Osteoblast (primary cell): Measurements from ENCODE around the gene PHF24. TPM values are rescaled to one million over a fixed set of nuclear protein-coding genes. Genes with fewer than 3 reads are reported as not detected.

Source experiments
- DNase-seq: peaks from one replicate; pipeline ENCODE4 v3.0.0; 2011; ENCODE audit warnings: low spot score, mixed read lengths; ENCODE audit not compliant: insufficient read length; ENCODE audit errors: missing footprints
- H2AFZ ChIP-seq: 2 replicates; pipeline ENCODE4 v1.6.0; 2011; ENCODE audit warnings: mild to moderate bottlenecking, low read length
- H3K27ac ChIP-seq: 2 replicates; pipeline ENCODE4 v1.5.1; 2011; ENCODE audit warnings: mild to moderate bottlenecking, low read depth, low read length, moderate library complexity
- H3K27me3 ChIP-seq: 2 replicates; pipeline ENCODE4 v1.6.0; 2012; ENCODE audit warnings: mild to moderate bottlenecking, control low read depth, inconsistent platforms, low read length, moderate library complexity; ENCODE audit not compliant: insufficient read depth
- H3K36me3 ChIP-seq: 2 replicates; pipeline ENCODE4 v1.5.1; 2011; ENCODE audit warnings: mild to moderate bottlenecking, low read length, control low read depth, moderate library complexity; ENCODE audit not compliant: insufficient read depth
- H3K4me1 ChIP-seq: 2 replicates; pipeline ENCODE4 v1.5.1; 2011; ENCODE audit warnings: mild to moderate bottlenecking, low read length, control low read depth, moderate library complexity; ENCODE audit not compliant: insufficient read depth
- H3K4me2 ChIP-seq: 2 replicates; pipeline ENCODE4 v1.6.0; 2011; ENCODE audit warnings: mild to moderate bottlenecking, low read length; ENCODE audit not compliant: insufficient read depth
- H3K4me3 ChIP-seq: fragments of 200-600 bp; sonication (generic); 3 replicates; pipeline ENCODE4 v1.5.1; 2012; ENCODE audit warnings: mild to moderate bottlenecking, low read length, inconsistent platforms; ENCODE audit not compliant: insufficient read depth
- H3K79me2 ChIP-seq: 2 replicates; pipeline ENCODE4 v1.6.0; 2012; ENCODE audit warnings: mild to moderate bottlenecking, low read length, control low read depth, inconsistent platforms; ENCODE audit not compliant: insufficient read depth
- H3K9me3 ChIP-seq: 2 replicates; pipeline ENCODE4 v1.5.1; 2011; ENCODE audit warnings: low read depth, low read length, control low read depth
- H4K20me1 ChIP-seq: 2 replicates; pipeline ENCODE4 v1.6.0; 2012; ENCODE audit warnings: mild to moderate bottlenecking, low read length, control low read depth; ENCODE audit not compliant: insufficient read depth
- total RNA-seq: library from RNA; depleted of rRNA; stranded (reverse); fragments of >200 nt; gene quantifications from 2 replicates; pipeline ENCODE4 v1.2.3, GENCODE V29; 2012
- TF ChIP-seq, protein P1 (sequence below): IDR thresholded peaks from 2 replicates; pipeline ENCODE4 v1.5.1; 2011; ENCODE audit warnings: mild to moderate bottlenecking, low read depth, low read length, moderate library complexity; ENCODE audit errors: extremely low read depth

Gene PHF24
- total RNA-seq, 1 donor: not detected

DNA sequence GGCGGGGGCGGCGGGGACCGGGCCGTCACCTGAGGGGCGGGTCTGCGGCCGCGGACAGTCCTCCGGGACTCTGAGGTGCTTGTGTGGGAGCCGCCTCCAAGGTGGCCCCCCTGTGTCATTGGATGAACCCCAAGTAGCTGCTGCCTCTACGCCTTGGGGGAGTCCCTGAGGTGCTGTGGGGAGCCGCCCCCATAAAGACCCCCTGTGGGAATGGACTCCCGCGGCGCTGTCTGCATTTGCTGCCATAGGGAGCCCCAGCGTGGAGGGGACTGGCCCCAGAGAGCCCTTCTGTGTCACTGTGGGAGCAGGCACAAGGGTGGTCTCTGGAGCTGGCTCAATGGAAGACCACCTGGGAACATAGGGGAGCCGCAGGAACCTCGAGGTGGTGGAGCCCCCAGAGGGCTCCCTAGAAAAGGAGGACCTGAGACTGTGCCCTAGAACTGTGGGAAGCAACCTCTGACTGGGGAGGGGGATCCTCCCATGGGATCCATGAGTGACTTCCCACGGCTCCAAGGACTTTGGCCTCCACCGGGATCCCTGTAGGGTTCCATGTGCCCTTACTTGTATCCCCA lies 412 bp downstream of the PHF24 start:
- no peak for DNase-seq
- H2AFZ ChIP-seq: no peak overlapping the region
- H3K36me3 ChIP-seq: no peaks in the 10 kb centered on the region
- H3K9me3 ChIP-seq: no peaks in the 10 kb centered on the region
- TF ChIP-seq, protein P1, sequence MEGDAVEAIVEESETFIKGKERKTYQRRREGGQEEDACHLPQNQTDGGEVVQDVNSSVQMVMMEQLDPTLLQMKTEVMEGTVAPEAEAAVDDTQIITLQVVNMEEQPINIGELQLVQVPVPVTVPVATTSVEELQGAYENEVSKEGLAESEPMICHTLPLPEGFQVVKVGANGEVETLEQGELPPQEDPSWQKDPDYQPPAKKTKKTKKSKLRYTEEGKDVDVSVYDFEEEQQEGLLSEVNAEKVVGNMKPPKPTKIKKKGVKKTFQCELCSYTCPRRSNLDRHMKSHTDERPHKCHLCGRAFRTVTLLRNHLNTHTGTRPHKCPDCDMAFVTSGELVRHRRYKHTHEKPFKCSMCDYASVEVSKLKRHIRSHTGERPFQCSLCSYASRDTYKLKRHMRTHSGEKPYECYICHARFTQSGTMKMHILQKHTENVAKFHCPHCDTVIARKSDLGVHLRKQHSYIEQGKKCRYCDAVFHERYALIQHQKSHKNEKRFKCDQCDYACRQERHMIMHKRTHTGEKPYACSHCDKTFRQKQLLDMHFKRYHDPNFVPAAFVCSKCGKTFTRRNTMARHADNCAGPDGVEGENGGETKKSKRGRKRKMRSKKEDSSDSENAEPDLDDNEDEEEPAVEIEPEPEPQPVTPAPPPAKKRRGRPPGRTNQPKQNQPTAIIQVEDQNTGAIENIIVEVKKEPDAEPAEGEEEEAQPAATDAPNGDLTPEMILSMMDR: no peak
- no peaks in the 10 kb centered on the region for H4K20me1 ChIP-seq
- H3K4me2 ChIP-seq: no peak overlapping the region
- H3K79me2 ChIP-seq: no peaks in the 10 kb centered on the region
- H3K4me3 ChIP-seq: no peak overlapping the region
- H3K27me3 ChIP-seq: peaks cover 67% of the 10 kb centered on the region
- peaks cover 6% of the 10 kb centered on the region for H3K4me1 ChIP-seq
- H3K27ac ChIP-seq: no peak overlapping the region

DNA sequence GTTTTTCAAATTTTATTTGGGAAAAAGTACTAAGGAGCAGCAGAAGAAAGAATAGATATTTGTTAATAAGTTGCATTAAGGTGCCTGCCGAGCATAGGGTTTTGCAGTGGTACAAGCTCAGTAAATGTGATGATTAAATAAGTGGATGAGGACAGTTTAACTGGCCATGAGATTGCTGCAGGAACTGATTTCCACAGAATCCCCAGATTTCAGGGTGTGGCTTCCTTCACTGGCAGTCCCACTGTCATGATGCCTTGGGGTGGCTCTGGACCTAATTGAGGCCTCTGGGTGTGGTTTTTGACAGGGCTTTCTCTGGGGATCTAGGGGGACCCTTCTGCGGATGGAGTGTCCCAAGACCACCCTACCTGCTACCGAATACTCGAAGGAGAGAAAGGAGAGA lies 1.4 kb downstream of the PHF24 start:
- Histone ChIP-seq H3K9me3 (no peaks in the 10 kb centered on the region), H2AFZ (no peak overlapping the region)

DNA sequence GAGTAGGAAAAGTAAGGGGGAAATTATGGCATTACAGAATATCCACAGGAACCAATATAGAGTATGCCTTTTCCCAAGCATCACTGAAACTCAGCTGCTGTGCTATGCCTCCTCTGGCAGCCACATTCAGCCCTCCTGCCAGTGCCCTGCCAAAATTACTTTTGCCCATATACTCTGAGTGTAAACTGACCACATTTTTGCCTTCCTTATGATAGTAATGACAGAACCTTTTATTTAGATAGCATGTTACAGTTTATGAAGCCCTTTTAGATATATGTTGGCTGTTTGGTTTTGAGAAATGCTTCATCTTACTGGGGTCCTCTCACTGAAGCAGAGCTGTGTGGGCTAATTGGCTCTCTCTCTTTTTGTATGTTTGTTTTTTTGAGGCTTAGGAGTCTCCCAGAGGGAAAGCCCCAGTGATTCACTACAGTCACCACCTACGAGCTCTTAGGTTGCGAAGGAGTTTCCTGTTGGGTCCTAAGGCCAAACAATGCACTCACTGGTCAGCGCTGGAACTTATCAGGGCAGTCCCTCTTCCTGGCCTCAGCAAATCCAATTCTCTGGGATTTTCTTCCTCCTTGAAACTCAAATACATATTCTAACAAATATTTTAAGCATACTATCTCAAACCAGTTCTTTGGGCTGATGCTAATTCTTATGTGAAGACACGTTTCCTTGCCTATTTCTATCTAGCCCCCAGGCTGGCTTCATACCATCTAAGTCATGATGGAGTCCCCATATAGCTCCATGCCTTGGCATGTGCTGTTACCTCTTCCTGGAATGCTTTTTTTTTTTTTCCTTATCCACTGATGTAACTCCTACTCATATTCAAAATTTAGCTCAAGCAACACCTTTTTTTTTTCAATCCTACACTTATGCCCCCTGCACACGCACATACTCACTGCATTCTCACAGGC lies 3.7 kb downstream of the PHF24 start:
- H2AFZ ChIP-seq: no peak overlapping the region
- no peaks in the 10 kb centered on the region for H3K36me3 ChIP-seq
- no peaks in the 10 kb centered on the region for H3K79me2 ChIP-seq
- H3K9me3 ChIP-seq: no peaks in the 10 kb centered on the region
- no peak overlapping the region for H3K4me3 ChIP-seq
- TF ChIP-seq, protein P1: no peak
- H3K4me2 ChIP-seq: no peak overlapping the region
- peaks cover 81% of the 10 kb centered on the region for H3K27me3 ChIP-seq
- no peak for DNase-seq
- no peak overlapping the region for H3K27ac ChIP-seq
- peaks cover 6% of the 10 kb centered on the region for H3K4me1 ChIP-seq
- H4K20me1 ChIP-seq: no peaks in the 10 kb centered on the region

More for the DNA sequence above, 1.4 kb downstream of the PHF24 start:
- Histone ChIP-seq H3K36me3 (no peaks in the 10 kb centered on the region), H3K27ac (no peak overlapping the region), H3K4me1 (peaks cover 6% of the 10 kb centered on the region), H3K79me2 (no peaks in the 10 kb centered on the region), H3K27me3 (peaks cover 76% of the 10 kb centered on the region), H4K20me1 (no peaks in the 10 kb centered on the region), H3K4me3 (no peak overlapping the region), H3K4me2 (no peak overlapping the region)
- no peak for DNase-seq
- TF ChIP-seq, protein P1: no peak

DNA sequence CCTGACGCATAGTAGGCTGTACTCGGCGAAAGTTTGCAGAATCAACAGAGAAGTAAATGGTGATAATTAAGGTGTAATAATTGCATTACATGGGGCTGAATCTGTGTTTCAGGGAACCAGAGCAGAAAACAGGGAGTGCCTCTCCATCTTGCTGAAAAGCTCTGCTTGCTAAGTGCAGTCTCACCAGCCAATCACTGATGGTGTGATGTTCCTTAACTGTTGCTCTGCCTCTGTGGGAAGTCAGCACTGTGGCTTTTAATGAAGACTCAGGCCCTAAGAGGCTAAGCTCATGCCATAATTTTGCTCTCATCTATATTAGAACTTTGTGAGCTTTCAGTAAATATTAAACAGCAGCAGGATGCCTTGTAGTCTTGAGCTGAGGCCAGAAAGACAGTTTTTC lies 4.5 kb downstream of the PHF24 start:
- Histone ChIP-seq H3K27ac (no peak overlapping the region), H3K9me3 (no peaks in the 10 kb centered on the region), H3K36me3 (no peaks in the 10 kb centered on the region), H3K4me2 (no peak overlapping the region), H4K20me1 (no peaks in the 10 kb centered on the region), H3K27me3 (peaks cover 76% of the 10 kb centered on the region), H3K4me1 (peaks cover 6% of the 10 kb centered on the region), H2AFZ (no peak overlapping the region), H3K4me3 (no peak overlapping the region), H3K79me2 (no peaks in the 10 kb centered on the region)
- DNase-seq: no peak
- TF ChIP-seq, protein P1: no peak
